Ishikawa (cell line): Measurements from ENCODE around the gene LCP2.

Experiments
- CEBPB ChIP-seq: IDR thresholded peaks from 2 replicates; pipeline ENCODE4 v1.6.1; 2012
- CREB1 ChIP-seq: IDR thresholded peaks from 2 replicates; pipeline ENCODE4 v1.6.1; 2012; ENCODE audit warnings: low read depth
- EGR1 ChIP-seq: IDR thresholded peaks from 2 replicates; pipeline ENCODE4 v1.6.1; 2012
- EP300 ChIP-seq: IDR thresholded peaks from 2 replicates; pipeline ENCODE4 v1.6.1; 2012; ENCODE audit warnings: borderline replicate concordance
- FOXM1 ChIP-seq: IDR thresholded peaks from 2 replicates; pipeline ENCODE4 v1.6.1; 2012; ENCODE audit warnings: low read depth, borderline replicate concordance
- NFIC ChIP-seq: IDR thresholded peaks from 2 replicates; pipeline ENCODE4 v1.6.1; 2012
- RAD21 ChIP-seq: IDR thresholded peaks from 2 replicates; pipeline ENCODE4 v1.6.1; 2012; ENCODE audit warnings: low read depth
- TAF1 ChIP-seq: IDR thresholded peaks from 2 replicates; pipeline ENCODE4 v1.6.1; 2012; ENCODE audit warnings: low read depth, mild to moderate bottlenecking
- TCF12 ChIP-seq: IDR thresholded peaks from 2 replicates; pipeline ENCODE4 v1.6.1; 2012; ENCODE audit warnings: low read depth
- TEAD4 ChIP-seq: IDR thresholded peaks from 2 replicates; pipeline ENCODE4 v1.6.1; 2012
- YY1 ChIP-seq: IDR thresholded peaks from 2 replicates; pipeline ENCODE4 v1.6.1; 2012; ENCODE audit warnings: low read depth
- ZBTB7A ChIP-seq: IDR thresholded peaks from 2 replicates; pipeline ENCODE4 v1.6.1; 2012; ENCODE audit warnings: low read depth
- TF ChIP-seq, protein P1 (sequence below): IDR thresholded peaks from 2 replicates; pipeline ENCODE4 v1.6.1; 2012; ENCODE audit warnings: low read depth, mild to moderate bottlenecking
- TF ChIP-seq, protein P2 (sequence below): IDR thresholded peaks from 2 replicates; pipeline ENCODE4 v1.6.1; 2012
- TF ChIP-seq, protein P3 (sequence below): IDR thresholded peaks from 2 replicates; pipeline ENCODE4 v1.6.1; 2012

Gene LCP2

DNA sequence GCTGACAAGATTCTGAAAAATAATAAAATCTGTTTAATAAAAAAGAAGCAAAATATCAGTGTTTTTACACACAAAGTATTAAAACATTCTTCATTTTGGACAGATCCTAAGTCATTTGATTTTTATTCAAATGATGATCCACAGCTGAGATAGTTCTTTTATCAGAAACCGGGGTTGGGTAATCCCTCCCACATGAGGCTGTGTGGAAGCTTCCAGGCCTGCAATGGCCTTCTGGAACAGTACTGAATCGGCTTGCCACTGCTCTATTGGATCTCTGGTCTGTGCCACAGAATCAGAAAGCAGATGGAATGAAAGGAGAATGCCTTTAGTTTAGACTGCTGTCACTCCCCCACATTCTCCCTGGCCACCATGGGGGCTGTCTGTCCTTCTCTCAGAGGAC lies 70.9 kb downstream of the LCP2 start:
- TF ChIP-seq, protein P1, sequence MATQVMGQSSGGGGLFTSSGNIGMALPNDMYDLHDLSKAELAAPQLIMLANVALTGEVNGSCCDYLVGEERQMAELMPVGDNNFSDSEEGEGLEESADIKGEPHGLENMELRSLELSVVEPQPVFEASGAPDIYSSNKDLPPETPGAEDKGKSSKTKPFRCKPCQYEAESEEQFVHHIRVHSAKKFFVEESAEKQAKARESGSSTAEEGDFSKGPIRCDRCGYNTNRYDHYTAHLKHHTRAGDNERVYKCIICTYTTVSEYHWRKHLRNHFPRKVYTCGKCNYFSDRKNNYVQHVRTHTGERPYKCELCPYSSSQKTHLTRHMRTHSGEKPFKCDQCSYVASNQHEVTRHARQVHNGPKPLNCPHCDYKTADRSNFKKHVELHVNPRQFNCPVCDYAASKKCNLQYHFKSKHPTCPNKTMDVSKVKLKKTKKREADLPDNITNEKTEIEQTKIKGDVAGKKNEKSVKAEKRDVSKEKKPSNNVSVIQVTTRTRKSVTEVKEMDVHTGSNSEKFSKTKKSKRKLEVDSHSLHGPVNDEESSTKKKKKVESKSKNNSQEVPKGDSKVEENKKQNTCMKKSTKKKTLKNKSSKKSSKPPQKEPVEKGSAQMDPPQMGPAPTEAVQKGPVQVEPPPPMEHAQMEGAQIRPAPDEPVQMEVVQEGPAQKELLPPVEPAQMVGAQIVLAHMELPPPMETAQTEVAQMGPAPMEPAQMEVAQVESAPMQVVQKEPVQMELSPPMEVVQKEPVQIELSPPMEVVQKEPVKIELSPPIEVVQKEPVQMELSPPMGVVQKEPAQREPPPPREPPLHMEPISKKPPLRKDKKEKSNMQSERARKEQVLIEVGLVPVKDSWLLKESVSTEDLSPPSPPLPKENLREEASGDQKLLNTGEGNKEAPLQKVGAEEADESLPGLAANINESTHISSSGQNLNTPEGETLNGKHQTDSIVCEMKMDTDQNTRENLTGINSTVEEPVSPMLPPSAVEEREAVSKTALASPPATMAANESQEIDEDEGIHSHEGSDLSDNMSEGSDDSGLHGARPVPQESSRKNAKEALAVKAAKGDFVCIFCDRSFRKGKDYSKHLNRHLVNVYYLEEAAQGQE, result no peak
- TF ChIP-seq ZBTB7A (no peak), EP300 (no peak), TCF12 (no peak), RAD21 (no peak), CEBPB (no peak), NFIC (no peak), TAF1 (no peak), YY1 (no peak), EGR1 (no peak), CREB1 (no peak), TEAD4 (no peak), FOXM1 (no peak)
- TF ChIP-seq, protein P2, sequence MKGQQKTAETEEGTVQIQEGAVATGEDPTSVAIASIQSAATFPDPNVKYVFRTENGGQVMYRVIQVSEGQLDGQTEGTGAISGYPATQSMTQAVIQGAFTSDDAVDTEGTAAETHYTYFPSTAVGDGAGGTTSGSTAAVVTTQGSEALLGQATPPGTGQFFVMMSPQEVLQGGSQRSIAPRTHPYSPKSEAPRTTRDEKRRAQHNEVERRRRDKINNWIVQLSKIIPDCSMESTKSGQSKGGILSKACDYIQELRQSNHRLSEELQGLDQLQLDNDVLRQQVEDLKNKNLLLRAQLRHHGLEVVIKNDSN, result no peak
- TF ChIP-seq, protein P3, sequence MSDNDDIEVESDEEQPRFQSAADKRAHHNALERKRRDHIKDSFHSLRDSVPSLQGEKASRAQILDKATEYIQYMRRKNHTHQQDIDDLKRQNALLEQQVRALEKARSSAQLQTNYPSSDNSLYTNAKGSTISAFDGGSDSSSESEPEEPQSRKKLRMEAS, result no peak

DNA sequence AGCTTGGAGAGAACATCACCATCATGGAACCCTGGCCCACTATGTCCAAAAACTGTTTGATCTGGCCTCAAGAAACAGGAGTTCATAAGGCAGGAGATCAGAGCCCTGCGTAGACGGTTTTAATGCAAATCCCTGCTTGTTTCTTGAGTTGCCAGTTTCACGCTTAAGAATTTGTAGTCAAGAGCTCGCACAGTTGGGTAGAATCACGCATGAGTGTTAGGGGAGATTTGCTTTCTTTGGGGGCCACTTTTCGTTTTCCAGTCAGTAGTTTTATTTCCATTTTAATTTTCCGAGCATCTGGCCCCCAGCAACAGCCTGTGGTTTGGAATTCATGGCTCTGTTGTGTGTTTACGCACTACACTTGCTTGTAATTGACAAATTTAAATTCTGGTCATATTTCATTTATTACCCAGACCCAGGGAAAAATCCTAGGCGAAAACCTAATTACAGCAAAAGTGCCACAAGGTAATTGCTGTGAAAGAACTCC lies 71.4 kb downstream of the LCP2 start:
- no peak for TF ChIP-seq ZBTB7A
- TF ChIP-seq TCF12, result no peak
- no peak for TF ChIP-seq TAF1
- no peak for TF ChIP-seq EP300
- no peak for TF ChIP-seq YY1
- TF ChIP-seq RAD21, result no peak

DNA sequence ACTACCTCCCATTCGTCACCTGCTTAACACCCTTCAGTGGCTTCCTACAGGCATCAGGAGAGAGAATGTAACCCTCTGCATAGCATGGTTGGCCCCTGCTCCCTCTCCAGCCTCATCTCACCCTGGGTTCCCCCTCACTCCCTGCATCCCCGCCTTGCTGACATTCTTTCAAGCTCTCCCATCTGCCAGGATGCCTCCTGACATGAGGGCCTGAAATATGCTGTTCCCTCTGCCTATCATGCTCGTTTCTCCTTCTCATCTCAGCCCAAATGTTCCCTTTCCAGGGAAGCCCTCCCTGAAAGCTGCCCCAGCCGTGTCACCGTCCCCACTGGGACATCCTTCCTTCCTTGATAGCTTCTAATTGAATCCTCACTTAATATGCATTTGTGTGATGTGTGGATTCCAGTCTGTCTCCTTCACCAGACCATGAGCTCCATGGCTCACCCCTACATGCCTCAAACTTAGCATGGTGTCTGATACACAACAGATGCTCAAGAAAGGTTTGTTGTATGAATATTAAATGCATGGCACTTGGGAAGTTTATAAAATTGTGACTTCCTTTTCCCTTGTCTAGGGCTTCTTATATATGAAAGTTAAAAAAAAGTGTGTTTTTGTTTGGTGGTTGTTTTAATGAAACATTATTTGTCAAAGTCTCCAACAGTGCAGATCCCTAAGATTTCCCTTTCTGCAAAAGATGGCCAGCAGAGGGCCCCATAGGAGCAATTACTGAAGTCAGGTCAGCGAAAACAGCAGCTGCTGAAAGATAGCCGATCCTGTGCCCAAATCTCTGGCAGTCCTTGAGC lies 72.0 kb downstream of the LCP2 start:
- no peak for TF ChIP-seq ZBTB7A
- TF ChIP-seq RAD21, result peak; percentile 81

DNA sequence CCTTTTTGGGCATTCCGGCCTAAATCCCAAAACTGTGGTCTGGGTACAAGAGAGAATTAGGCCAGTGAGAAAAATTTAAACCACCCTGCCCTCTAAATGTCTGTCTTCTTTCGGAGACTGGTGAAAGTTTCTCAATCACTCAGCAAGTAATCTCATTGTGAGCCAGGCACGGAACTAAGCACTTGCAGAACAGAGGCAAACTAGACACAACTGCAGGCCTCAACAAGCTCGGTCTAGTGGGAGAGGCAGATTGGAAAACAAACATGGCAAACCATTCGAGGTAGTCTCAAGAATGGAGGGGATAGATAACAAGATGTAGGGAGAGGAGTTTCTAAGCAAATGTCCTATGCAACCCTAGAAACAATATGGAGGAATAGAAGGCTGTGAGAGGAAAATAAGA lies 73.7 kb downstream of the LCP2 start:
- TF ChIP-seq, protein P1, result no peak
- TF ChIP-seq NFIC (no peak), ZBTB7A (no peak), CREB1 (no peak), TEAD4 (no peak), CEBPB (no peak), TCF12 (no peak), YY1 (no peak)

DNA sequence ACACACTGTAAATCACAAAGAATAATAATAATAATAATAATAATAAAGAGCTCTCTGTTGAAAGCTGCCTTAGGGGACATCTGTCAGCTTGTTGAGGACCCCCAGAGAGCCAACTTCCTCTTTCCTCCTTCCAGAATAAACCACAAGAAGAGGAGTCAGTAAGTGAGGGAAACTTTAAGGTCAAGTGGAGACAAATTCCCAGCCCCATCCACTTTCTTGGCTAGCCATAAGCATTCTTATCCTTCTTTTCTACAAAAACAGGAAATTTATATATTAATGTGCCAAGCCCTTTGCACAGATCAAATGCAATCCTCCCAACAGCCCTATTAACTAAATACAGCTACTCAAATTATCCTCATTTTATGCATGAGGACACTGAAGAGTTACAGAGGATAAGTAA lies 74.2 kb downstream of the LCP2 start:
- TF ChIP-seq, protein P2, result no peak
- no peak for TF ChIP-seq CEBPB
- no peak for TF ChIP-seq TEAD4
- no peak for TF ChIP-seq FOXM1
- no peak for TF ChIP-seq CREB1
- no peak for TF ChIP-seq EGR1
- TF ChIP-seq YY1, result no peak
- no peak for TF ChIP-seq TAF1
- TF ChIP-seq, protein P3, result no peak
- no peak for TF ChIP-seq TCF12
- no peak for TF ChIP-seq ZBTB7A
- no peak for TF ChIP-seq RAD21
- TF ChIP-seq, protein P1, result no peak
- TF ChIP-seq EP300, result no peak
- TF ChIP-seq NFIC, result no peak
